ENCODE data around the gene PGAP6.
"Not testable (repeated sequence)": the region's sequence is repeated elsewhere in the genome, so short reads cannot be mapped to it uniquely, and the experiment has no call there.

Gene PGAP6

GRCh38 chr16:351804-352520 lies 29.8 kb downstream of the PGAP6 start:
- no peak for DNase-seq (ENCODE audit: low read depth in 2 of 2)

GRCh38 chr16:350203-350602 lies 31.6 kb downstream of the PGAP6 start:
- DNase-seq (ENCODE audit: low read depth in 2 of 2): no peak

- no peak for DNase-seq (ENCODE audit: low read depth in 2 of 2)
Measured at GRCh38 chr16:349211-349610, 32.6 kb downstream of the PGAP6 start.

- not testable (repeated sequence) for DNase-seq (ENCODE audit: low read depth in 2 of 2)
Measured at GRCh38 chr16:348495-348894, 33.3 kb downstream of the PGAP6 start.

GRCh38 chr16:347203-347602 lies 34.6 kb downstream of the PGAP6 start:
- DNase-seq (ENCODE audit: low read depth in 2 of 2): no peak

- DNase-seq (ENCODE audit: low read depth in 2 of 2): no peak
Measured at GRCh38 chr16:346587-346986, 35.2 kb downstream of the PGAP6 start.

- DNase-seq (ENCODE audit: low read depth in 2 of 2): no peak
Measured at GRCh38 chr16:345772-346171, 36.0 kb downstream of the PGAP6 start.

- no peak for DNase-seq (ENCODE audit: low read depth in 2 of 2)
Measured at GRCh38 chr16:342455-343213, 39.1 kb downstream of the PGAP6 start.

- DNase-seq (ENCODE audit: low read depth in 2 of 2): not testable (repeated sequence)
Measured at GRCh38 chr16:341974-342336, 39.8 kb downstream of the PGAP6 start.

GRCh38 chr16:341095-341973 lies 40.4 kb downstream of the PGAP6 start:
- DNase-seq (ENCODE audit: low read depth in 2 of 2): not testable (repeated sequence)

- no peak for DNase-seq (ENCODE audit: low read depth in 2 of 2)
Measured at GRCh38 chr16:340370-341091, 41.2 kb downstream of the PGAP6 start.

- no peak for DNase-seq (ENCODE audit: low read depth in 2 of 2)
Measured at GRCh38 chr16:339680-340079, 42.1 kb downstream of the PGAP6 start.

- no peak for DNase-seq (ENCODE audit: low read depth in 2 of 2)
Measured at GRCh38 chr16:337975-338575, 43.7 kb downstream of the PGAP6 start.

GRCh38 chr16:337437-337836 lies 44.3 kb downstream of the PGAP6 start:
- DNase-seq (ENCODE audit: low read depth in 2 of 2): no peak

- no peak for DNase-seq (ENCODE audit: low read depth in 2 of 2)
Measured at GRCh38 chr16:336269-336668, 45.5 kb downstream of the PGAP6 start.

- not testable (repeated sequence) for DNase-seq (ENCODE audit: low read depth in 2 of 2)
Measured at GRCh38 chr16:334861-335632, 46.7 kb downstream of the PGAP6 start.

- DNase-seq (ENCODE audit: low read depth in 2 of 2): not testable (repeated sequence)
Measured at GRCh38 chr16:334164-334832, 47.5 kb downstream of the PGAP6 start.

GRCh38 chr16:333406-334094 lies 48.2 kb downstream of the PGAP6 start:
- no peak for DNase-seq (ENCODE audit: low read depth in 2 of 2)

- not testable (repeated sequence) for DNase-seq (ENCODE audit: low read depth in 2 of 2)
Measured at GRCh38 chr16:331181-331814, 50.5 kb downstream of the PGAP6 start.
